DOHH2 (cell line): ENCODE results near the gene CRIM1.

Experiments used
- H3F3A ChIP-seq: fragments of 200-600 bp; sonication (generic), shearing (Covaris generic); 2 replicates; pipeline ENCODE4 v1.6.0; 2016; ENCODE audit warnings: antibody characterized with exemption, mild to moderate bottlenecking; ENCODE audit not compliant: control insufficient read depth, insufficient read depth
- H3K27ac ChIP-seq: fragments of 200-600 bp; sonication (generic); 2 replicates; pipeline ENCODE4 v1.5.1; 2014; ENCODE audit warnings: low read depth, mild to moderate bottlenecking, low read length, moderate library complexity
- H3K27me3 ChIP-seq: fragments of 200-600 bp; sonication (generic); 2 replicates; pipeline ENCODE4 v1.6.1; 2014; ENCODE audit warnings: mild to moderate bottlenecking, low read length, mixed read lengths; ENCODE audit not compliant: control insufficient read depth
- H3K36me3 ChIP-seq: fragments of 200-600 bp; sonication (generic); 2 replicates; pipeline ENCODE4 v1.6.1; 2014; ENCODE audit warnings: mild to moderate bottlenecking, low read length, moderate library complexity, mixed read lengths; ENCODE audit not compliant: control insufficient read depth
- H3K4me1 ChIP-seq: fragments of 200-600 bp; sonication (generic); 2 replicates; pipeline ENCODE4 v1.6.1; 2014; ENCODE audit warnings: mild to moderate bottlenecking, low read length, mixed read lengths; ENCODE audit not compliant: control insufficient read depth
- H3K4me2 ChIP-seq: fragments of 200-600 bp; sonication (generic); 2 replicates; pipeline ENCODE4 v1.6.0; 2014; ENCODE audit warnings: mild to moderate bottlenecking, low read length, moderate library complexity
- H3K4me3 ChIP-seq: fragments of 200-600 bp; sonication (generic); 2 replicates; pipeline ENCODE4 v1.5.1; 2014; ENCODE audit warnings: mild to moderate bottlenecking, low read length, mixed read lengths
- H3K79me2 ChIP-seq: fragments of 200-600 bp; sonication (generic); 2 replicates; pipeline ENCODE4 v1.6.1; 2014; ENCODE audit warnings: mild to moderate bottlenecking, low read length, mixed read lengths; ENCODE audit not compliant: control insufficient read depth
- H3K9me2 ChIP-seq: fragments of 200-600 bp; sonication (generic); replicated peaks from 2 replicates; pipeline ENCODE4 v1.6.1; 2014; ENCODE audit warnings: mild to moderate bottlenecking, low read length, mixed read lengths; ENCODE audit not compliant: control insufficient read depth
- H3K9me3 ChIP-seq: fragments of 200-600 bp; sonication (generic); 2 replicates; pipeline ENCODE4 v1.6.1; 2014; ENCODE audit warnings: antibody characterized with exemption, low read length, mixed read lengths; ENCODE audit not compliant: control insufficient read depth, insufficient read depth
- H4K20me1 ChIP-seq: fragments of 200-600 bp; sonication (generic); 2 replicates; pipeline ENCODE4 v1.6.0; 2014; ENCODE audit warnings: low read depth, mild to moderate bottlenecking, antibody characterized with exemption, low read length, moderate library complexity; ENCODE audit not compliant: control insufficient read depth, insufficient read depth
- CTCF ChIP-seq: fragments of 200-600 bp; sonication (generic); IDR thresholded peaks from one replicate; pipeline ENCODE4 v1.5.1; 2014; ENCODE audit warnings: antibody characterized with exemption, mild to moderate bottlenecking, low read depth, low read length; ENCODE audit not compliant: poor library complexity, severe bottlenecking
- EZH2phosphoT487 ChIP-seq: fragments of 200-600 bp; sonication (generic); IDR thresholded peaks from 2 replicates; pipeline ENCODE4 v1.6.1; 2017; ENCODE audit warnings: borderline replicate concordance, mild to moderate bottlenecking, antibody characterized with exemption, low read length, moderate library complexity, mixed read lengths

Gene CRIM1

DNA sequence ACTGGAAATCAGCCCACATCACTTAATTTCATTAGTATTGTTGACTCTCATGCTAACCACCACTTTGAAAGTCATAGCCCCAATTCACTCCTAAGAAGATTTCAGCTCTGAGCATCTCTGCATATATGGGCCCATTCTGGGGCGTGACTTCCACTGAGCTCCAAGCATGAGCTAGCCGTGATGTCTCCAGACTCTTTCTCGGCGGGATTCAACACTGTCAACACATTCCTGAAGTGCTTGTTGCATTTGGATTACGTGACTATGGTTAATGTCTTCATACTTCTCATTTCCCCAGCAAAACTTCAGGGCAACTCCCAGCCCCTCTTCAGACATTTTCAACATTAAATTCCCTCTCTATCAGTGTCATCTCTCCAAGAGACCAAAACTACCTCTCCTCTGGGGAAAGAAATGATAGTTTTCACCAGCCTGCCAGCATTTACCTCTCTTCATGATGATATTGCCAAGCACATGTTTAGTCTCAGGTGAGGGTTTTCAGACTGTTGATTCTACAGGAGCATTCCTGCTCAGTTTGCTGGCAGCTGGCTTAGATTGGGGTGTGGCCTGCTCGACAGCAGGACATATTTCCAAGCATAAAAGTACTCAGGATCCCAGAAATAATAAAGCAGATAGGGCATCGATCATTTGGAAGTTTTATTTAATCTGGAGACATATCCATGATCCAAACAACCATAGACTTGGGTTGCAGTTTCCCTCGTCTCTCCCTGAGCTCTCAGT is 160.7 kb downstream of the CRIM1 start:
- Histone ChIP-seq H3K9me2 (no peaks in the 10 kb centered on the region), H3K4me1 (no peaks in the 10 kb centered on the region), H3K4me3 (no peak overlapping the region), H4K20me1 (no peaks in the 10 kb centered on the region), H3K36me3 (peaks cover 89% of the 10 kb centered on the region), H3K9me3 (no peaks in the 10 kb centered on the region), H3F3A (no peaks in the 10 kb centered on the region), H3K27me3 (no peaks in the 10 kb centered on the region), H3K27ac (no peak overlapping the region), H3K4me2 (no peak overlapping the region), H3K79me2 (no peaks in the 10 kb centered on the region)
- TF ChIP-seq CTCF (no peak), EZH2phosphoT487 (no peak)

- no peak overlapping the region for H3K4me2 ChIP-seq
- no peaks in the 10 kb centered on the region for H3K9me3 ChIP-seq
- H3K27ac ChIP-seq: no peak overlapping the region
- no peaks in the 10 kb centered on the region for H3K9me2 ChIP-seq
- no peaks in the 10 kb centered on the region for H3K4me1 ChIP-seq
- no peak overlapping the region for H3K4me3 ChIP-seq
- no peaks in the 10 kb centered on the region for H3F3A ChIP-seq
- no peaks in the 10 kb centered on the region for H4K20me1 ChIP-seq
- no peak for TF ChIP-seq EZH2phosphoT487
- TF ChIP-seq CTCF: no peak
- no peaks in the 10 kb centered on the region for H3K79me2 ChIP-seq
- no peaks in the 10 kb centered on the region for H3K27me3 ChIP-seq
- peaks cover 78% of the 10 kb centered on the region for H3K36me3 ChIP-seq
These were observed 164.9 kb downstream of the CRIM1 start for GRCh38 chr2:36520431-36520830.

DNA sequence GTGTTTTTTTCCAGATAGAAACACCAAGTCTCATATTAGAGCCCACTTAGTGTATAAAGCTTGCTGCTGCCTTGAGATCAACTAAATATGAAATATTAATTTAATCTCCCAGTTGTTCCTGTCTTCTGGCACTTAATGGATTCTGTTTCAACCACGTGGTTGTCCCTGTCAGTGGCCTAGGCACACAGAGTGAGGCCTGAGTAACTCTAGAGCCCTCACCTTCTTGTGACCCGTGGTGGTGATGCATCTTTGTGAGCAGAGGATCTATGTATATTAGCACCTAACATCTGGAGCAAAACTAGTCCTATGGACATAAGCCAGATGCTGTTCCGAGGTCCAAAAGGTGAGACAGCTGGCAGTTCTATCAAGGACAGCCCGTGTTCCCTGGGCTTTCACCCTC is 167.6 kb downstream of the CRIM1 start:
- Histone ChIP-seq H3K9me3 (no peaks in the 10 kb centered on the region), H3K9me2 (no peaks in the 10 kb centered on the region), H3K4me1 (no peaks in the 10 kb centered on the region), H3K4me2 (no peak overlapping the region), H3K36me3 (peaks cover 67% of the 10 kb centered on the region), H3K4me3 (no peak overlapping the region), H3K79me2 (no peaks in the 10 kb centered on the region), H3F3A (no peaks in the 10 kb centered on the region), H4K20me1 (no peaks in the 10 kb centered on the region), H3K27ac (no peak overlapping the region), H3K27me3 (no peaks in the 10 kb centered on the region)
- no peak for TF ChIP-seq CTCF
- no peak for TF ChIP-seq EZH2phosphoT487
